CD14-positive monocyte (primary cell): Measurements from ENCODE around the gene XYLT1. TPM values are rescaled to one million over a fixed set of nuclear protein-coding genes. Genes with fewer than 3 reads are reported as not detected.
"Not testable (repeated sequence)": the region's sequence is repeated elsewhere in the genome, so short reads cannot be mapped to it uniquely, and the experiment has no call there.

Experiments
- DNase-seq, 3 donors: peaks; one replicate each; pipeline ENCODE4 v3.0.0-alpha.2; 2011 to 2022
- H2AFZ ChIP-seq: 2 replicates; pipeline ENCODE4 v1.6.0; 2012; ENCODE audit warnings: mild to moderate bottlenecking, low read depth, low read length, inconsistent platforms; ENCODE audit not compliant: insufficient read depth, poor library complexity, severe bottlenecking
- H3K27ac ChIP-seq, 2 donors: 1 replicate in 1 of 2; 2 replicates in 1 of 2; pipeline ENCODE4 v1.5.1; 2012 to 2013; ENCODE audit warnings: low read length in 2 of 2, control low read depth in 1 of 2, inconsistent platforms in 1 of 2, low read depth in 1 of 2, mild to moderate bottlenecking in 1 of 2
- H3K27me3 ChIP-seq, 2 donors: one replicate each; pipeline versions ENCODE4 v1.6.0 to v1.6.1; 2011 to 2013; ENCODE audit warnings: low read length in 2 of 2; ENCODE audit not compliant: control insufficient read depth in 2 of 2, insufficient read depth in 2 of 2
- H3K36me3 ChIP-seq, 2 donors: replicated peaks in 1 of 2; 1 replicate in 1 of 2; 2 replicates in 1 of 2; pipeline versions ENCODE4 v1.5.1 to v1.6.1; 2012 to 2013; ENCODE audit warnings: low read length in 2 of 2, control low read depth in 1 of 2, inconsistent platforms in 1 of 2, mild to moderate bottlenecking in 1 of 2; ENCODE audit not compliant: insufficient read depth in 2 of 2, control insufficient read depth in 1 of 2
- H3K4me1 ChIP-seq, 2 donors: 1 replicate in 1 of 2; 2 replicates in 1 of 2; pipeline versions ENCODE4 v1.5.1 to v1.6.1; 2012 to 2013; ENCODE audit warnings: low read length in 2 of 2, control low read depth in 1 of 2, inconsistent platforms in 1 of 2, mild to moderate bottlenecking in 1 of 2, moderate library complexity in 1 of 2; ENCODE audit not compliant: insufficient read depth in 2 of 2, control insufficient read depth in 1 of 2
- H3K4me2 ChIP-seq: replicated peaks from 2 replicates; pipeline ENCODE3; 2012; ENCODE audit warnings: low read length, moderate library complexity, mild to moderate bottlenecking; ENCODE audit not compliant: poor library complexity, severe bottlenecking; ENCODE audit errors: extremely low read depth
- H3K4me3 ChIP-seq, 3 experiments: fragments of 200-600 bp in 1 of 3; sonication (generic) in 1 of 3; replicated peaks in 1 of 3; 1 replicate in 2 of 3; 2 replicates in 1 of 3; pipeline ENCODE4 v1.5.1; 2011 to 2013; ENCODE audit warnings: low read length in 3 of 3, mild to moderate bottlenecking in 3 of 3, control low read depth in 2 of 3, low read depth in 2 of 3, inconsistent platforms in 1 of 3, moderate library complexity in 1 of 3
- H3K79me2 ChIP-seq: 2 replicates; pipeline ENCODE4 v1.6.0; 2012; ENCODE audit warnings: mild to moderate bottlenecking, control low read depth, inconsistent platforms, low read length, moderate library complexity; ENCODE audit not compliant: insufficient read depth
- H3K9ac ChIP-seq: 2 replicates; pipeline ENCODE4 v1.6.0; 2017; ENCODE audit warnings: low read length, mild to moderate bottlenecking; ENCODE audit not compliant: insufficient read depth, poor library complexity, severe bottlenecking
- H3K9me3 ChIP-seq, 2 donors: replicated peaks in 1 of 2; 1 replicate in 1 of 2; 2 replicates in 1 of 2; pipeline versions ENCODE4 v1.5.1 to v1.6.1; 2012 to 2013; ENCODE audit warnings: low read length in 2 of 2, control low read depth in 1 of 2; ENCODE audit not compliant: control insufficient read depth in 1 of 2, insufficient read depth in 1 of 2
- H4K20me1 ChIP-seq: 2 replicates; pipeline ENCODE4 v1.6.0; 2012; ENCODE audit warnings: mild to moderate bottlenecking, low read length, control low read depth, moderate library complexity; ENCODE audit not compliant: insufficient read depth
- H3K27ac Mint-ChIP-seq, 7 donors: one replicate each; pipeline ENCODE4 v1.8.0; 2020; ENCODE audit warnings: mild to moderate bottlenecking in 7 of 7, mixed read lengths in 7 of 7, moderate library complexity in 6 of 7, inconsistent platforms in 2 of 7
- H3K27me3 Mint-ChIP-seq, 3 donors: one replicate each; pipeline ENCODE4 v1.8.0; 2021 to 2022; ENCODE audit warnings: low read depth in 3 of 3, mild to moderate bottlenecking in 3 of 3, mixed read lengths in 3 of 3, moderate library complexity in 3 of 3, inconsistent platforms in 1 of 3
- H3K36me3 Mint-ChIP-seq, 2 donors: one replicate each; pipeline ENCODE4 v1.8.0; 2020; ENCODE audit warnings: mixed read lengths in 2 of 2, inconsistent platforms in 1 of 2, mild to moderate bottlenecking in 1 of 2
- H3K4me1 Mint-ChIP-seq: one replicate; pipeline ENCODE4 v1.8.0; 2020; ENCODE audit warnings: mild to moderate bottlenecking, mixed read lengths
- H3K4me3 Mint-ChIP-seq, 2 donors: one replicate each; pipeline ENCODE4 v1.8.0; 2020; ENCODE audit warnings: mild to moderate bottlenecking in 2 of 2, mixed read lengths in 2 of 2, moderate library complexity in 1 of 2
- H3K9me3 Mint-ChIP-seq, 7 donors: one replicate each; pipeline ENCODE4 v1.8.0; 2020 to 2022; ENCODE audit warnings: mixed read lengths in 7 of 7, mild to moderate bottlenecking in 6 of 7, moderate library complexity in 6 of 7, inconsistent platforms in 2 of 7
- WGBS: methylation state at CpG from one replicate; pipeline ENCODE4 v1.1.5; 2013; ENCODE audit warnings: missing lambda C conversion rate; ENCODE audit not compliant: insufficient coverage; 5-methylcytosine and 5-hydroxymethylcytosine counted together
- intact Hi-C, 2 donors: fragments of 100-400 bp; cut with micrococcal nuclease; formaldehyde crosslinking; loops; one replicate each; pipeline versions ENCODE4 v1.15.0 to v1.15.1; 2023
- polyA plus RNA-seq, 3 donors: library from polyadenylated mRNA; depleted of rRNA in 1 of 3; unstranded in 2 of 3; stranded (reverse) in 1 of 3; fragments of 300-500 nt in 2 of 3; fragments of >200 nt in 1 of 3; fragmentation: Illumina TruSeq in 2 of 3; gene quantifications; 1 replicate in 2 of 3; 2 replicates in 1 of 3; pipeline ENCODE4 v1.2.3, GENCODE V29; 2012 to 2021
- TF ChIP-seq, protein P1 (sequence below): fragments of 200-600 bp; IDR thresholded peaks from one replicate; pipeline ENCODE4 v1.8.0; 2022; ENCODE audit warnings: antibody characterized with exemption, mild to moderate bottlenecking

The XYLT1 gene
- polyA plus RNA-seq, 3 donors = 0.51 to 9.4 (median 1.6) TPM

DNA sequence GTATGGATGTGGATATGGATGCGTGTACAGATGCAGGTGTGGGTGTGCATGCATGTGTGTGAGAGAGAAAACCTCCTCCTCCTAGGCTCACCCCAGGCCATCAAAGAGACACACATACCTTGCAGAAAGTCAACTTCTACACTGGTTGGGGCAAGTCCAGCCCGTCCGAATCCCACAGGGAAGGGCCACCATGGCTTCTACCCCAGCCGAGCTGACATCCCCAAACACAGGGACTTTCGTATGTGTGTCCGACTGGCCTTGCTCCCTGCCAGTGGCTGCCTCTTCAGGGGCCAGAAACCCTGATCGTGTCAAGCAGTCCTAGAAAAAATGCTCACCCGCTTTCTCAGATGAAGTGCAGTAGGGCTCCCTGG is 134.2 kb downstream of the XYLT1 start:
- no peak overlapping the region for H3K9ac ChIP-seq
- intact Hi-C loops = loop anchor here in 1 of 2 donors (10.0 kb wide), 1 partner anchor 62 kb away; no protein-coding TSS in a partner anchor
- peaks cover 48% of the 10 kb centered on the region for H3K79me2 ChIP-seq
- TF ChIP-seq, protein P1, sequence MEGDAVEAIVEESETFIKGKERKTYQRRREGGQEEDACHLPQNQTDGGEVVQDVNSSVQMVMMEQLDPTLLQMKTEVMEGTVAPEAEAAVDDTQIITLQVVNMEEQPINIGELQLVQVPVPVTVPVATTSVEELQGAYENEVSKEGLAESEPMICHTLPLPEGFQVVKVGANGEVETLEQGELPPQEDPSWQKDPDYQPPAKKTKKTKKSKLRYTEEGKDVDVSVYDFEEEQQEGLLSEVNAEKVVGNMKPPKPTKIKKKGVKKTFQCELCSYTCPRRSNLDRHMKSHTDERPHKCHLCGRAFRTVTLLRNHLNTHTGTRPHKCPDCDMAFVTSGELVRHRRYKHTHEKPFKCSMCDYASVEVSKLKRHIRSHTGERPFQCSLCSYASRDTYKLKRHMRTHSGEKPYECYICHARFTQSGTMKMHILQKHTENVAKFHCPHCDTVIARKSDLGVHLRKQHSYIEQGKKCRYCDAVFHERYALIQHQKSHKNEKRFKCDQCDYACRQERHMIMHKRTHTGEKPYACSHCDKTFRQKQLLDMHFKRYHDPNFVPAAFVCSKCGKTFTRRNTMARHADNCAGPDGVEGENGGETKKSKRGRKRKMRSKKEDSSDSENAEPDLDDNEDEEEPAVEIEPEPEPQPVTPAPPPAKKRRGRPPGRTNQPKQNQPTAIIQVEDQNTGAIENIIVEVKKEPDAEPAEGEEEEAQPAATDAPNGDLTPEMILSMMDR = no peak
- no peaks in the 10 kb centered on the region for H3K9me3 Mint-ChIP-seq
- H3K4me2 ChIP-seq = no peak overlapping the region
- no peaks in the 10 kb centered on the region for H3K9me3 ChIP-seq
- no peak overlapping the region for H3K4me3 ChIP-seq
- H3K4me1 Mint-ChIP-seq = peaks cover 56% of the 10 kb centered on the region
- peaks cover 0 to 2% (median 1%) of the 10 kb centered on the region in 3 donors for H3K27me3 Mint-ChIP-seq
- peaks cover 34 to 38% of the 10 kb centered on the region in 2 donors for H3K4me1 ChIP-seq
- no peak for DNase-seq
- no peaks in the 10 kb centered on the region for H4K20me1 ChIP-seq
- H3K27ac ChIP-seq = peak overlapping the region in 1 of 2 donors; percentile 9
- H3K36me3 Mint-ChIP-seq = peaks cover 13 to 26% of the 10 kb centered on the region in 2 donors
- WGBS = 94% methylated on average over 7 of the region's 8 CpGs
- no peak overlapping the region for H2AFZ ChIP-seq
- H3K4me3 Mint-ChIP-seq = no peak overlapping the region
- H3K36me3 ChIP-seq = no peaks in the 10 kb centered on the region
- no peaks in the 10 kb centered on the region for H3K27me3 ChIP-seq
- H3K27ac Mint-ChIP-seq = peak overlapping the region in 3 of 7 donors; percentile 37 to 96 (median 63)

DNA sequence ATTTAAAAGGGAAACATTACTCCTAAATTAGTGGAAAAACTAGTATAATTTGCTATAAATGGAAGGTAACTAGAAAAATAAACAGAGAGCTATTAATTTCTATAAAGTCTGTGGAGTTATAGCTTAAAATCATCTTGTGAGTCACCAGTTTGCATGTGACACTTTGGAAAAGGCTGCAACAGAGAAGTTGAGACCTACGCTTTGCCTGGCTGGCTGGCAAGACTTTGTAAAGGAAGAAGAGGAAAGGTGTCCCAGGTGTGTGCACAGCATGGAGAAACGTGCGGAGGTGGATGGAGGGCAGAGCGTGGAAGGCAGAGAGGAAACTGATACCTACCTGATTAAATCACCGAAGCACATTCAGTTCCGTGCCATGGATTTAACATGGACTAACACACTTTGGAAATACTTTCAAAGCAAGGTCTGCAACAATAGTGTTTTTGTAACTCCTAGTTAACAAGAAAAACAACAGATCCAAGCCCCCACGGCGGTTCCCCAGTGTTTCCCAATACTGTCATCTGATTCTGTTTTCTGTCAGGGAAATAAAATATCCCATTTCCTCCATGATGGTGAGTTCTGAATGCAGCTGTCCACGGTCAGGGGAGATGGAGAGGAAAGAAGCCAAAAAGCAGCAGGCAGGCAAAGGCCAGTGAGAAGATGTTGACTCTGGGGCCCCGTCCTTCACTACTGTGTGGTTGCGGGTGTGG is 134.8 kb downstream of the XYLT1 start:
- Histone ChIP-seq H3K9ac (no peak overlapping the region), H4K20me1 (no peaks in the 10 kb centered on the region), H3K36me3 (no peaks in the 10 kb centered on the region), H3K4me2 (no peak overlapping the region), H3K4me3 (no peak overlapping the region), H3K4me1 (peaks cover 29 to 33% of the 10 kb centered on the region in 2 donors), H3K79me2 (peaks cover 45% of the 10 kb centered on the region), H3K27me3 (no peaks in the 10 kb centered on the region), H2AFZ (no peak overlapping the region), H3K27ac (peak overlapping the region in 1 of 2 donors; percentile 9), H3K9me3 (no peaks in the 10 kb centered on the region)
- intact Hi-C loops = loop anchor here in 1 of 2 donors (10.0 kb wide), 1 partner anchor 61 kb away; no protein-coding TSS in a partner anchor
- peaks cover 51% of the 10 kb centered on the region for H3K4me1 Mint-ChIP-seq
- H3K27ac Mint-ChIP-seq = peak overlapping the region in 5 of 7 donors; percentile 25 to 96 (median 69)
- no peaks in the 10 kb centered on the region for H3K9me3 Mint-ChIP-seq
- H3K27me3 Mint-ChIP-seq = peaks cover 0 to 2% (median 1%) of the 10 kb centered on the region in 3 donors
- 58% methylated on average over 7 of the region's 11 CpGs for WGBS
- peak in 2 of 3 donors; percentile 46 to 67 for DNase-seq
- H3K36me3 Mint-ChIP-seq = peaks cover 13 to 26% of the 10 kb centered on the region in 2 donors
- no peak overlapping the region for H3K4me3 Mint-ChIP-seq
- TF ChIP-seq, protein P1 = no peak

- H3K9ac ChIP-seq, H3K27me3 Mint-ChIP-seq, H3K27me3 ChIP-seq, H4K20me1 ChIP-seq, H3K9me3 Mint-ChIP-seq, H3K9me3 ChIP-seq, H3K4me3 Mint-ChIP-seq, H3K36me3 ChIP-seq, H2AFZ ChIP-seq, H3K4me3 ChIP-seq, H3K4me2 ChIP-seq: not testable (repeated sequence)
- Histone ChIP-seq H3K27ac (peak overlapping the region in 1 of 2 donors; percentile 28), H3K79me2 (peaks cover 45% of the 10 kb centered on the region), H3K4me1 (peaks cover 24 to 27% of the 10 kb centered on the region in 2 donors)
- Mint-ChIP-seq H3K27ac (peak overlapping the region; percentile 57 to 96 (median 73)), H3K36me3 (peaks cover 13 to 26% of the 10 kb centered on the region in 2 donors), H3K4me1 (peaks cover 45% of the 10 kb centered on the region)
- 97% methylated on average over 5 of the region's 10 CpGs for WGBS
- intact Hi-C loops = loop anchor here in 1 of 2 donors (10.0 kb wide), 1 partner anchor 61 kb away; no protein-coding TSS in a partner anchor
- peak in 1 of 3 donors; percentile 55 for DNase-seq
Measured at GRCh38 chr16:17335406-17335805, 135.4 kb downstream of the XYLT1 start.
